Measurements from ENCODE around the gene INTS14. TPM values are rescaled to one million over a fixed set of nuclear protein-coding genes. Genes with fewer than 3 reads are reported as not detected.

The INTS14 gene
- total and polyA plus RNA-seq, 9 donors = 25.5 to 41.7 (median 28.1) TPM

DNA sequence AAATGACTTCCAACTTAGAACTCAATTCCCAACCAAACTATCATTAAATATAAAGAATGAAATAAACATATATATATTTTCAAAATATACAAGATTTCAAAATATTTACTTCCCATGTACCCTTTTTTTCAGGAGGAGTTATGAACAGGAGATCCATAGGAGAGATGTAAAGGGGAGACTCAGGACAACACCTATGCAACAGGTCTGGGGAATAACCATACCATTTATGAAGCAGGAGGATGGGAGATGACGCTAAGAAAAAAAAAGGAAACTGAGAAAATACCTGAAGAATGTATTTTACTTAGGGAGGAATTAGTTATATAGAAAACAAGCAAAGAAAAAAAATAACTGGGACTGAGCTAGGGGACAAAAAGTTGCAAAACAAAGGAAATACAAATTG is 23.8 kb downstream of the INTS14 start:
- Histone ChIP-seq H3K36me3 (no peaks in the 10 kb centered on the region), H3K27me3 (no peaks in the 10 kb centered on the region), H3K4me3 (no peak overlapping the region), H3K27ac (no peak overlapping the region), H3K4me1 (ENCODE audit: insufficient read depth) (no peaks in the 10 kb centered on the region), H3K9me3 (no peaks in the 10 kb centered on the region)
- intact Hi-C loops (cut with DNase I) = no loop called here
- no peak for DNase-seq
- WGBS, 3 donors = 91 to 98% (median 92%) methylated on average over 1 of the region's 1 CpG
- TF ChIP-seq EP300 (IDR thresholded peaks at IDR 0.05) = no peak
- TF ChIP-seq POLR2A (IDR thresholded peaks at IDR 0.05) = no peak
- TF ChIP-seq, protein P1, sequence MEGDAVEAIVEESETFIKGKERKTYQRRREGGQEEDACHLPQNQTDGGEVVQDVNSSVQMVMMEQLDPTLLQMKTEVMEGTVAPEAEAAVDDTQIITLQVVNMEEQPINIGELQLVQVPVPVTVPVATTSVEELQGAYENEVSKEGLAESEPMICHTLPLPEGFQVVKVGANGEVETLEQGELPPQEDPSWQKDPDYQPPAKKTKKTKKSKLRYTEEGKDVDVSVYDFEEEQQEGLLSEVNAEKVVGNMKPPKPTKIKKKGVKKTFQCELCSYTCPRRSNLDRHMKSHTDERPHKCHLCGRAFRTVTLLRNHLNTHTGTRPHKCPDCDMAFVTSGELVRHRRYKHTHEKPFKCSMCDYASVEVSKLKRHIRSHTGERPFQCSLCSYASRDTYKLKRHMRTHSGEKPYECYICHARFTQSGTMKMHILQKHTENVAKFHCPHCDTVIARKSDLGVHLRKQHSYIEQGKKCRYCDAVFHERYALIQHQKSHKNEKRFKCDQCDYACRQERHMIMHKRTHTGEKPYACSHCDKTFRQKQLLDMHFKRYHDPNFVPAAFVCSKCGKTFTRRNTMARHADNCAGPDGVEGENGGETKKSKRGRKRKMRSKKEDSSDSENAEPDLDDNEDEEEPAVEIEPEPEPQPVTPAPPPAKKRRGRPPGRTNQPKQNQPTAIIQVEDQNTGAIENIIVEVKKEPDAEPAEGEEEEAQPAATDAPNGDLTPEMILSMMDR (IDR thresholded peaks at IDR 0.05) = no peak

DNA sequence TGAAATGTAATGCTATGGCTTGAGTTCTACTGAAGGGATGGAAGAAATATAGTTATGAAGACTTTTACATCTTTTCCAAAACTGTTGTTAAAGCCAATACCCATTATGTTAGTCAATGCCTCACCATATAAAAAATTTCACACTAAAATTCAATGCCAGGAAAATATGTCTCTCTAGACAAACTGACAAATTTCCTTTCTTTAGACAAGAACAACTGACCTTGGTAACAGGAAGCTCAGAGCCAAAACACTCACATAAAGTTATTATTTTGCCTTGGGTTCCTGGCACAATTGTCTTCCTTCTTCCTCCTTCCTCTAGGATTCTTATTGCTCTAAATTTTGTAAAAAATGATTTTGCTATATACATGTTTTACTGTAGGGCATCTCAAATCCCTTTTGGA is 26.7 kb downstream of the INTS14 start:
- H3K36me3 ChIP-seq = no peaks in the 10 kb centered on the region
- TF ChIP-seq POLR2A (IDR thresholded peaks at IDR 0.05) (no peak), EP300 (IDR thresholded peaks at IDR 0.05) (no peak)
- TF ChIP-seq, protein P1 (IDR thresholded peaks at IDR 0.05) = no peak
- no peak overlapping the region for H3K27ac ChIP-seq
- no peaks in the 10 kb centered on the region for H3K4me1 ChIP-seq (ENCODE audit: insufficient read depth)
- no peak for DNase-seq
- intact Hi-C loops (cut with DNase I) = no loop called here
- H3K4me3 ChIP-seq = no peak overlapping the region
- no peaks in the 10 kb centered on the region for H3K27me3 ChIP-seq
- H3K9me3 ChIP-seq = no peaks in the 10 kb centered on the region

DNA sequence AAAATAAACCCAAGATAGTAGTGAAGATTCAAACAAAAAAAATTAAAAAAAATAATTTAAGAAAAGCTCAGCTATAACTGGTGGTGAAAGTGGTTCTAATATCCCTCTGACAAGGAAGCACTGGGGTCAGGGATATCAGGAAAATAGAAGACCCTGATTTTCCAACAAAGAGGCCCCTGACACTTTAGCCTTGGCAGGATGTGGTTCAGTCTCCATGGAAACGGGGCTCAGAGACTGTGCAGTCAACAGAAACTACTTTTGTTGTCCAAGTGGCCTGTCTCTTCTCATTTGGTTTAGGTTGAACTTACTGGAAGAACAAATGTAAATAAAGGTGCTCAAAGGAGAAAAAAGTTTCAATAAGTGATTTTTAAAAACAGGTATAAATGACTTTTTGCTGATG is 27.2 kb downstream of the INTS14 start:
- Histone ChIP-seq H3K4me3 (no peak overlapping the region), H3K9me3 (no peaks in the 10 kb centered on the region), H3K4me1 (ENCODE audit: insufficient read depth) (no peaks in the 10 kb centered on the region), H3K36me3 (no peaks in the 10 kb centered on the region), H3K27ac (no peak overlapping the region), H3K27me3 (no peaks in the 10 kb centered on the region)
- intact Hi-C loops (cut with DNase I) = no loop called here
- no peak for DNase-seq
- TF ChIP-seq POLR2A (IDR thresholded peaks at IDR 0.05) = no peak
- TF ChIP-seq, protein P1 (IDR thresholded peaks at IDR 0.05) = no peak
- TF ChIP-seq EP300 (IDR thresholded peaks at IDR 0.05) = no peak
- 20 to 37% (median 23%) methylated on average over 1 of the region's 1 CpG for WGBS, 3 donors

DNA sequence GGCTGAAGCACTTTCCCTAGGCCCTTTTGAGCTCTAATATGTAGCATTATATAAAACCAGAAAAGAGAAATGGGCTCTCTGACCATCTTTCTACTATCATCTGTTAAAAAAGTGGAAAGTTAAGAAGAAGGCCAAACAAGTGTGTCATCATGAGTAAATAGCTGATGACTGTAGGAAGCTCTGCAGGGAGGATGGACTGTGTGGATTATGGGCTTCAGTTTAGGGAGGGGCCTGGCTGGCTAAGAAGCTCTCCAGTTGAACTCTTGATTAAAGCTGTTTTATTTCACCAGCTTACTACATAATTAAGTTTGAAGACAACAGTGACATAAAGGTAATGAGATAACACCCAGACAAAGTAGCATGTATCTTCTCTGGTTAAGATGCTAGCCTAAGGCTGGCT is 30.6 kb downstream of the INTS14 start:
- H3K36me3 ChIP-seq = no peaks in the 10 kb centered on the region
- intact Hi-C loops (cut with DNase I) = no loop called here
- H3K27me3 ChIP-seq = no peaks in the 10 kb centered on the region

More for the DNA sequence above, 30.6 kb downstream of the INTS14 start:
- Histone ChIP-seq H3K4me3 (no peak overlapping the region), H3K27ac (no peak overlapping the region), H3K9me3 (no peaks in the 10 kb centered on the region), H3K4me1 (ENCODE audit: insufficient read depth) (peaks cover 5% of the 10 kb centered on the region)
- TF ChIP-seq EP300 (IDR thresholded peaks at IDR 0.05) (no peak), POLR2A (IDR thresholded peaks at IDR 0.05) (no peak)
- TF ChIP-seq, protein P1 (IDR thresholded peaks at IDR 0.05) = no peak
- DNase-seq = no peak
